Measurements from ENCODE around the gene EDRF1.
"Not testable (repeated sequence)": the region's sequence is repeated elsewhere in the genome, so short reads cannot be mapped to it uniquely, and the experiment has no call there.

Gene EDRF1

GRCh38 chr10:125719173-125720001 lies at the start of gene EDRF1:
Gene EDRF1, plus strand, starts transcription at chr10:125719709. Its CDS starts 99 bp downstream, at chr10:125719808.
- DNase-seq (ENCODE audit: low read depth in 2 of 2, low spot score in 1 of 2), result peak; percentile 98

- DNase-seq (ENCODE audit: low read depth in 2 of 2, low spot score in 1 of 2), result no peak
Observed at GRCh38 chr10:125672884-125673283, 46.6 kb upstream of the EDRF1 start.

DNA sequence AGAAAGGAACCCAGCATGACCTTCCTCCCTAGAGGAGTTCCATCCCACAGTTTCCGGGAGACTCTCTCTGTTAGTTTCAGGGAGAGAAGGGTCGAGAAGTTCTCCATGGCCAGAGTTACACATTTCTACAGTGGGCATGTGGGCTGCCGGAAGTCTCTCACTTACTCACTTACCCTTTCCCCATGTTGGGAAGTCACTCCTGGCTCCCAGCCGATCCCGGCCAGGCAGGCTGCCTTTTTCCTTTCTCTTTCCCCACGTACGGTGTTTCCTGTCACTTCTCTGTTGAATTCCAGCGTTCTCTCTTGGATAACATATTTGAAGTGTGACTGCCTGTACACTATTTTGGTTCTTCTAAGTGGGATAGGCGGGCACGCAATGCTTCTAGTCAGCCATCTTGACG lies 40.1 kb upstream of the EDRF1 start:
- no peak for DNase-seq (ENCODE audit: low read depth in 2 of 2, low spot score in 1 of 2)

DNA sequence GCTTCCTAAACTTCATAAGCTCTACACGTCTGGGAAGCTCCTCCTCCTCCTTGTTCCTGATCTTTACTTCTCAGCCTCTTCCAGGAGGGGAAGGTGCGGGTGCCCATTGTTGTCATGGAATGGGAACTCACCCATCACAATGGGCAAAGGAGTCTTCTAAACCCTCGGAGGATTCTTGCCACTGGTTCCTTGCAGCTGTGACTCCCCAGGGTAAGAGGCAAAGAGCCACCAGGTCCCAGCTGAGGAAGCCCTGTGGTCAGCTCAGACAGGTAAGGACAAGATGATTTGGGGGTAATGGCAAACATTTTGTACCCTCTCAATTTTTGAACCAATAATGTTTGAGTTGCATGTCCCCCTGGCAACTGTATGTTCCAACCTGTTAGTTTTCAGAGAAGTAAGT lies 36.4 kb upstream of the EDRF1 start, which contains the start of gene TEX36:
Gene TEX36 (minus strand): TSS at position 101 of the 400 bp plus-strand sequence. CDS start 174 bp downstream, outside the sequence.
- DNase-seq (ENCODE audit: low read depth in 2 of 2, low spot score in 1 of 2), result no peak

DNA sequence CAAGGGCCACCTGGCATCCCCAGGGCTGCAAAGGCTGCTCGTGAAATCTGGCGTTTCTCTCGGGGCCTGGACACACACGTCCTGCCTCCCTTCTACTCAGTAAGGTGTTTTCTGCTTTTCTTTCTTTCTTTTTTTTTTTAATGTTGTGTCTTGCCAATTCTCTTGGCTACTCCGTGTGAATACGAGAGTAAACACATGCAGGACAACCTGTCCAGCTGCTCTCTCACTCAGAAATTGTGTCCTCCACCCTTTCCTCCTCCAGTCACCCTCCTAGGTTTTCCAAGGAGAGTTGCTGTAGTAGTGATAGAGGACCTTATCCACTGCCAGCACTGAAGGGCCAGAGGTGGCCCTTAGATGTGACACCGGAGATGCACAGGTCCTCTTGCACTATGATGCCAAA lies 35.7 kb upstream of the EDRF1 start:
- DNase-seq (ENCODE audit: low read depth in 2 of 2, low spot score in 1 of 2), result no peak

- DNase-seq (ENCODE audit: low read depth in 2 of 2, low spot score in 1 of 2), result no peak
Observed at GRCh38 chr10:125684581-125684980, 34.9 kb upstream of the EDRF1 start.

- DNase-seq (ENCODE audit: low read depth in 2 of 2, low spot score in 1 of 2), result no peak
Observed at GRCh38 chr10:125687507-125688185, 31.9 kb upstream of the EDRF1 start.

GRCh38 chr10:125689955-125690569 lies 29.4 kb upstream of the EDRF1 start:
- DNase-seq (ENCODE audit: low read depth in 2 of 2, low spot score in 1 of 2), result no peak

- DNase-seq (ENCODE audit: low read depth in 2 of 2, low spot score in 1 of 2), result no peak
Observed at GRCh38 chr10:125691160-125691981, 28.1 kb upstream of the EDRF1 start.

GRCh38 chr10:125692196-125692595 lies 27.3 kb upstream of the EDRF1 start:
- no peak for DNase-seq (ENCODE audit: low read depth in 2 of 2, low spot score in 1 of 2)

GRCh38 chr10:125692601-125693523 lies 26.6 kb upstream of the EDRF1 start:
- DNase-seq (ENCODE audit: low read depth in 2 of 2, low spot score in 1 of 2), result no peak

- DNase-seq (ENCODE audit: low read depth in 2 of 2, low spot score in 1 of 2), result no peak
Observed at GRCh38 chr10:125693524-125693847, 26.0 kb upstream of the EDRF1 start.

DNA sequence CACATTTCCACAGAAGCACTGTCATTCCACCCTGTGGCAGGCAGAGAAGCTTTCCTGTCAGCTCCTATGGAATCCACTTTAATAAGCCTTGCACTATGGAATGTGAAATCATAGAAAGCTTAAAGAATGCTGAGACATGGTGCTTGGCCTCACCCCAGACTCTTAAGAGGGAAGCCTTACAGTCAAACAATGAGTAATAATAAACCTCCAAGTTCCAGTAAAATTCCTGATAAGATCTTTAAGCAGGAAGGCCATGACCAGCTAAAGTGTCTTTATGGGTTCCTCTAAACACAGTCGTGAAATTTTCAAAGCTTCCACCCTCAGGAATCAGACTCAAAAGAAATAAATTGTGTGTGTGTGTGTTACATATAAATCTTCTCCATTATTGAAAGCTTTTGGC lies 24.6 kb upstream of the EDRF1 start:
- DNase-seq (ENCODE audit: low read depth in 2 of 2, low spot score in 1 of 2), result no peak

- not testable (repeated sequence) for DNase-seq (ENCODE audit: low read depth in 2 of 2, low spot score in 1 of 2)
Observed at GRCh38 chr10:125696884-125697283, 22.6 kb upstream of the EDRF1 start.

DNA sequence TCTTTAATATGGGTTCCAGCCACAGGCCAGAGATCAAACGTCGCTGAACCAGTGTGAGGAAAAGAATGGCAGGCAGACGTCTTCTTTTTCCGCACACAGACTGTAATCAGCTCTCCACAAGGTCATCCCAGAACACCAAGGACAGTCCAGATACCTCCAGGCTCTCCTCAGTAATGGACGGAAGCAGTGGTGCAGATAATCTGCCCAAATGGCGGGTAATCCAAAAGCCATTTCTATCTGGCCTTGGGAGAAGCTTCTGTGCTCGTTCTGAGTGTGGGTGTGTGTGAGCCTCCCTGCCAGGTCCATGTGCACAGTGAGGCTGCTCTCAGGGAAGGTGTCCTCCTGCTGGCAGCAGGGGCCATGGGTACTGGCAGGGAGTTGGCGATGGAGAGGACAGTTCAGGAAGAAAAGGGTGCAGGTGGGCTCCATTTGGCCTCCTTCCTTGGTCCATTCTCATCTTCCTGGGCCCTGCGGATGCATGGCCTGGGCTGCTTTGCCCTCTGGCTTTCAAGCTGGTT lies 21.0 kb upstream of the EDRF1 start:
- DNase-seq (ENCODE audit: low read depth in 2 of 2, low spot score in 1 of 2), result no peak

GRCh38 chr10:125699562-125700143 lies 19.9 kb upstream of the EDRF1 start:
- DNase-seq (ENCODE audit: low read depth in 2 of 2, low spot score in 1 of 2), result no peak

DNA sequence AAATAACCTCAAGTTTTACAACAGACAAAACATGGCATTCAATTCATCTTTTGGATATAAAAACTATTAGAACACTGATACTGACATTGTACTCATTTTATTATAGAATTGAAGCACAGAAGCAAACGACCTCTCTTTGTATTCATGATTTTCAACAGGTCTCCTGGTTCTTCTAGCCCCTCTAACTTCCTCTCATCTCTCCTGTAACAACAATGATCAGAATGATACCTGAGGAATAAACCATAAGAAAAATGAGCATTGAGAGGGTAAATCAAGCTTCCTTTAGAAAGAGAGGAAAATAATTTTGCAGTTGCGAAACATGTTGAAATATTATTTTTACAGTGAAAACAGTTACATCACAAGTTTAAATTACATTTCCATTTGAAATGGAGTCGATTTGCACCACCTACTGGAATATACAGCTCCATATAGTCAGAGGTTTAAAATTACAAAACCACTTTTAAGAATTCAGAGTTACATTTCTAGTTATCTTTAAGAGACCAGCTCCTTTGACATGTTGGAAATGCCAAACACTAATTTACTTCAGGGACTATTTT lies 19.1 kb upstream of the EDRF1 start:
- DNase-seq (ENCODE audit: low read depth in 2 of 2, low spot score in 1 of 2), result no peak

- DNase-seq (ENCODE audit: low read depth in 2 of 2, low spot score in 1 of 2), result no peak
Observed at GRCh38 chr10:125707541-125708468, 11.7 kb upstream of the EDRF1 start.
